ENCODE measurements around the gene ATF7IP2. TPM values are rescaled to one million over a fixed set of nuclear protein-coding genes. Genes with fewer than 3 reads are reported as not detected.
A peak's percentile ranks its signal among the peaks of the same experiment; 100 is the strongest.

Gene ATF7IP2
- total and polyA plus RNA-seq, 7 donors = 3.7 to 22.0 (median 13.3) TPM

GRCh38 chr16:10376229-10376628 is 9.6 kb upstream of the ATF7IP2 start:
- no peak overlapping the region for H3K27ac ChIP-seq
- no peak overlapping the region for H3K4me3 ChIP-seq
- 87 to 90% methylated on average over 1 of the region's 1 CpG for WGBS, 2 donors
- intact Hi-C loops (cut with DNase I) = no loop called here
- H3K36me3 ChIP-seq = no peaks in the 10 kb centered on the region
- peaks cover 0 to 2% (median 0%) of the 10 kb centered on the region in 4 donors for H3K9me3 ChIP-seq
- DNase-seq = no peak
- no peaks in the 10 kb centered on the region for H3K4me1 ChIP-seq
- TF ChIP-seq POLR2A (IDR thresholded peaks at IDR 0.05) = no peak
- TF ChIP-seq CTCF (IDR thresholded peaks at IDR 0.05) = no peak
- TF ChIP-seq EP300 (IDR thresholded peaks at IDR 0.05) = no peak
- TF ChIP-seq POLR2AphosphoS5 (IDR thresholded peaks at IDR 0.05) = no peak
- no peaks in the 10 kb centered on the region for H3K27me3 ChIP-seq

- Histone ChIP-seq H3K27me3 (no peaks in the 10 kb centered on the region), H3K9me3 (no peaks in the 10 kb centered on the region), H3K27ac (no peak overlapping the region), H3K4me3 (no peak overlapping the region), H3K4me1 (peaks cover 0 to 14% (median 5%) of the 10 kb centered on the region in 4 donors), H3K36me3 (no peaks in the 10 kb centered on the region)
- WGBS, 2 donors = 85 to 86% methylated on average over 3 of the region's 3 CpGs
- DNase-seq = no peak
- TF ChIP-seq POLR2AphosphoS5 (IDR thresholded peaks at IDR 0.05) = no peak
- no peak for TF ChIP-seq CTCF (IDR thresholded peaks at IDR 0.05)
- no peak for TF ChIP-seq EP300 (IDR thresholded peaks at IDR 0.05)
- no peak for TF ChIP-seq POLR2A (IDR thresholded peaks at IDR 0.05)
- intact Hi-C loops (cut with DNase I) = loop anchor here (10.0 kb wide), 1 partner anchor 361 kb away; the partner anchor contains the start of gene NUBP1
Observed at GRCh38 chr16:10383626-10384025, 2.2 kb upstream of the ATF7IP2 start.

GRCh38 chr16:10386517-10387100 is 748 bp downstream of the ATF7IP2 start:
- TF ChIP-seq EP300 (IDR thresholded peaks at IDR 0.05) = no peak
- TF ChIP-seq CTCF (IDR thresholded peaks at IDR 0.05) = no peak
- no peak for TF ChIP-seq POLR2AphosphoS5 (IDR thresholded peaks at IDR 0.05)
- TF ChIP-seq POLR2A (IDR thresholded peaks at IDR 0.05) = no peak
- H3K27ac ChIP-seq = peak overlapping the region; percentile 67 to 81 (median 74)
- H3K9me3 ChIP-seq = no peaks in the 10 kb centered on the region
- DNase-seq = no peak
- WGBS, 2 donors = 10 to 15% methylated on average over 14 of the region's 14 CpGs
- H3K4me3 ChIP-seq = peak overlapping the region; percentile 53 to 67 (median 60)
- no peaks in the 10 kb centered on the region for H3K36me3 ChIP-seq
- H3K27me3 ChIP-seq = no peaks in the 10 kb centered on the region
- intact Hi-C loops (cut with DNase I) = loop anchor here (5.0 to 10.0 kb wide), 3 partner anchors 44 to 358 kb away; partner anchors contain the start of gene NUBP1
- peaks cover 0 to 14% (median 5%) of the 10 kb centered on the region in 4 donors for H3K4me1 ChIP-seq

GRCh38 chr16:10387188-10387617 is 1.3 kb downstream of the ATF7IP2 start:
- intact Hi-C loops (cut with DNase I) = loop anchor here (5.0 to 10.0 kb wide), 3 partner anchors 45 to 358 kb away; partner anchors contain the start of gene NUBP1

More at GRCh38 chr16:10387188-10387617, 1.3 kb downstream of the ATF7IP2 start:
- Histone ChIP-seq H3K27ac (no peak overlapping the region), H3K9me3 (no peaks in the 10 kb centered on the region), H3K4me1 (peaks cover 0 to 14% (median 5%) of the 10 kb centered on the region in 4 donors), H3K27me3 (no peaks in the 10 kb centered on the region), H3K36me3 (no peaks in the 10 kb centered on the region), H3K4me3 (peak overlapping the region in 3 of 4 donors; percentile 57 to 67 (median 63))
- TF ChIP-seq CTCF (IDR thresholded peaks at IDR 0.05) (no peak), POLR2A (IDR thresholded peaks at IDR 0.05) (no peak), POLR2AphosphoS5 (IDR thresholded peaks at IDR 0.05) (no peak), EP300 (IDR thresholded peaks at IDR 0.05) (no peak)
- DNase-seq = no peak
- WGBS, 2 donors = 56 to 68% methylated on average over 5 of the region's 5 CpGs

Data from sigmoid colon (tissue), 7 donors.